ENCODE measurements around the gene HIC1.
"Not testable (repeated sequence)": the region's sequence is repeated elsewhere in the genome, so short reads cannot be mapped to it uniquely, and the experiment has no call there.

The HIC1 gene, protein sequence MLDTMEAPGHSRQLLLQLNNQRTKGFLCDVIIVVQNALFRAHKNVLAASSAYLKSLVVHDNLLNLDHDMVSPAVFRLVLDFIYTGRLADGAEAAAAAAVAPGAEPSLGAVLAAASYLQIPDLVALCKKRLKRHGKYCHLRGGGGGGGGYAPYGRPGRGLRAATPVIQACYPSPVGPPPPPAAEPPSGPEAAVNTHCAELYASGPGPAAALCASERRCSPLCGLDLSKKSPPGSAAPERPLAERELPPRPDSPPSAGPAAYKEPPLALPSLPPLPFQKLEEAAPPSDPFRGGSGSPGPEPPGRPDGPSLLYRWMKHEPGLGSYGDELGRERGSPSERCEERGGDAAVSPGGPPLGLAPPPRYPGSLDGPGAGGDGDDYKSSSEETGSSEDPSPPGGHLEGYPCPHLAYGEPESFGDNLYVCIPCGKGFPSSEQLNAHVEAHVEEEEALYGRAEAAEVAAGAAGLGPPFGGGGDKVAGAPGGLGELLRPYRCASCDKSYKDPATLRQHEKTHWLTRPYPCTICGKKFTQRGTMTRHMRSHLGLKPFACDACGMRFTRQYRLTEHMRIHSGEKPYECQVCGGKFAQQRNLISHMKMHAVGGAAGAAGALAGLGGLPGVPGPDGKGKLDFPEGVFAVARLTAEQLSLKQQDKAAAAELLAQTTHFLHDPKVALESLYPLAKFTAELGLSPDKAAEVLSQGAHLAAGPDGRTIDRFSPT

DNA sequence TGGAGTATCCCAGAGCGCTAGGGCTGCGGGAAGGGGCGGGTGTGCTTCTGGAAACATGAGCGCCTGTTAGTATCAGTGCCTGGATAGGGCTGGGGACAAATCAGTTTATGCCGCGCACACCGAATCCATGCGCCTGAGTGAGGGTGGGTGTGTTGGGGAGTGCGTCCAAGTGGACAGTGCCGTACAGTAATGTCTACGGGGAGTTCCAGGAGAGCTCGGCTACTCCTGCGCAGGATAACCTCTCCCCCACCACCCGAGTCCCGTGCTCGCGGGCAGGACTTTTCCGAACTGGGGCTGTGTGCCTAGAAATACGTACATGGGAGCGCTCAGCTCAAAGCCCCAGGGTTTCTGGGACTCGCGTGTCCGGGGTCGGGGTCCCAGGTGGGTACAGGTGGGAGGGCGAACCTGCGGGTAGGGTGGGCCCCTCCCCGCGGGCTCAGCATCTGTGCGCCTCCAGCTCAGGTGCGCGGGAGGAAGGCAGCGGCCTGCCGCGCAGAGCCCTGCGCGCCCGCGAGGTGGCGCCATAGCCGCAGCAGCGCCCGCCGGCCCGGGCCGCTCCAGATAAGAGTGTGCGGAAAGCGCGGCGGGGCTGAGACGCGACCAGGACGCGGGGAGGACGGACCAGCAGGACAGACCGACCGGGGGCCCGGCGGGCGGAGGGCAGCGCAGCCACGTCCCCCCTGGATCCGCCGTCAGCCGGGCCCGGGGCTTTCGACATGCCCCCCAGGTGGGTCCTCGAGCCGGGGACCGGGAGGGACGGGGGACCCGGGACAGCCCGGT lies at the start of gene HIC1:
HIC1 (plus strand) TSS at position 592 of the 780 bp plus-strand sequence. CDS start 1,588 bp downstream, outside the sequence.
- DNase-seq, result peak; percentile 73

DNA sequence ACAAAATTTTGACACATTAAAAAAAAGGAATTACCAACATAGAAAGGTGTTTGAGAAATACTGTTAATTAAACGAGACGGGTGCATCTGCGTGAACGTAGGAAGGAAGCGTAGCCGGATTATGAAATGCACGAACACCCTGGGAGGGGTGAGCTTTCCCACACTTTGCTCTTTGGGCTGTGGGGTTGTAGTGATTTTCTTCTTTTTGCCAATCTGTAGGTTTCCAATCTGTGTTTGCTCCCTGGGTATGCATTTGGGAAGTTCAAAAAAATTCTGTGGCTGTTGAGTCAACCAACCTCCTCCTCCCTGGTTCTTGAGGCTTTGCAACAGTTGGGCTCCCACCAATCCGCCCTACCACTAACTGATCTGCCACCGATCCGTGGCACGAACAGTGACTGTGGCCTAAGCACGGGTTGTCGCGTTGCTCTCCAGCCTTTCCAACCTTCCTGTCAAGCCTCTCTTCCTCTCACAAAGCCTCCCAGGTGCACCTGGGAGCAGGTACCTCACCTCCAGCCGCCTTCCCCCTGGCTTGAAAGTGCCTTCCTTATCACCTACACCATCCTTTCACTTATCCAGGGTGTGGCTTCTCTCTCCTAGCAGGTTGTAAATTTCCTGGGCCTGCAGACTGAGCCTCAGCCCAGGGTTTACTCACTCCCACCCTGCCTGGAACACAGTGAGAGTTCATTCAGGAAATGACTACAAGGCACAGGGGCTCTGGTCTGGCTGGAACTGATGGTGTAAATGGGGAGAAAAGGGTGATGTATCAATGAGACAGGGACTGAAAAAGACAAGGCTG lies 46.4 kb upstream of the HIC1 start:
- DNase-seq, result no peak

DNA sequence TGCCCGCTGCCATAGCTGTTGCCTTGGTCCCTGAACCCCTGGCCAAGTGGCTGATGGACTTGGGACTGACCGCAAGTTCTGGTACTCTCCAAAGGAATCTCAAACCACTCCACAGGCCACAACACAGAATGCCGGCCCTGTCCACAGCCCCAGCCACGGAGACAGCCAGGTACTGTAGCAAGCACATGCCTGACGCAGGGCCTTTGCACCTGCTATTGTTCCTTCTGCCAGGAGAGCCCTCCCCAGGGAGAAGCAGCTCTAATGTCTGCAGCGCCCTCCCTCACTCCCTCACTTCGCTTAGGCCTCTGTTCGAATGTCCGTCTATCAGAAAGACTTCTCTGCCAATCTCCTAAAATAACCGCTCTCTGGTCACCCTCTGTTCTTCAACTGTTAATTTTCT lies 45.2 kb upstream of the HIC1 start:
- DNase-seq, result no peak

DNA sequence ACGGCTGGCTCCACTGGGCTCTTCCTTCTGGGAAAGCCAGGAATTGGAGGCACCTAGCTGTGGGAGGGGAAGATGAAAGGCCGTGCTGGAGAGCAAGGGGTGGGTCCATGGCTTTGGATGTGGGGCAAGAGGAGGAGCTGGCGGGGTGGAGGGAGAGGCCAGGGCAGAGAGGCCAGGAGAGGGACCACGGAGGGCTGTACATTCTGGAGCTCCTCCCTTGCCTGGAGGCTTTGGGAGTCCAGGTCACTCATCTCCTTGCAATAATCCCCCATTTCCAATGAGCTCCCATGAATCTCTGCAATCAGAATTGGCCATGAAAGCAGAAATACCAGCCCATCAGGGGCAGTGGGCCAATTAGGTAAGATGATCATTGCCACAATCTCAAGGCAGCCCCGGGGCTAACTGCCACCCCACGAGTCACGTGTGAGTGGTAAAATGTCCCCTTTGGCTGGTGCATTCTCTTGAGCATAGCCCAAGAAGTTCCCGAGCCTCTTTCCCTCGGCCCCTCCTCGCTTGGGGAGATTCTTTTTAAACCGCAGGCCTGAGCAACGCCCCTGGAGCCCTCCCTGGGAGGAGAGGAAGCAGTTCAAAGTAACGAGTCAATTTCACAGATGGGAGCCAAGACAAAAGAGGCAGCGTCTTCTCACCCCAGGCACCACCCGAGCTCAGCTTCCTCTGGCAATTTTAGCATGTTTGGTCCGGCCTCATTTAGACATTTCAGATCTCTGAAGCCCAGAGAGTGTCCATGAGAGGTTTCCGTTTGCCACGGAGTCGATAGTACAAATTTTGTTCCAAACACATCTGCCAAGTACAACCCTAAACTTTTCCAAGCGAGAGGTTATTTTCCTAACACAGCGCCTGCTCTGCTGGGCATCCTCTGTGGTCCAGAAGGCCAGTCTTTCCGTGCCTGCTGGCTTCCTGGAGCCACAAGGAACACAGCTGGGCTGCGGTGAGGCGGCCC lies 43.2 kb upstream of the HIC1 start:
- no peak for DNase-seq

DNA sequence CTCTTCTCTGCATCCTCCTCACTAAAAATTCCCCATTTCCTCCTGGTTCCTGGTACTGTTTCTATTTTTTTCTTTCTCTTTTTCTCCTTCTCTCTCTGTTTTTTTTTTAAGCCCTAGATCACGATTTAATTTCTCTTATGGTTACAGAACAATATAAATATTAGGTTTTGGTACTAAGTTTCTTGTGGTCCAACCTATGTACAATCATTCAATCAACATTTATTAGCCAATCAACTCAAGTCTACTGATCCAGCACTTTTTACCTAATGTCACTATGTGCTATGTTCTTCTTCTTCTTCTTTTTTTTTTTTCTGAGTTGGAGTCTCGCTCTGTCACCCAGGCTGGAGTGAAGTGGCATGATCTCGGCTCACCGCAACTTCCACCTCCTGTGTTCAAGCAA lies 42.4 kb upstream of the HIC1 start:
- DNase-seq, result no peak

DNA sequence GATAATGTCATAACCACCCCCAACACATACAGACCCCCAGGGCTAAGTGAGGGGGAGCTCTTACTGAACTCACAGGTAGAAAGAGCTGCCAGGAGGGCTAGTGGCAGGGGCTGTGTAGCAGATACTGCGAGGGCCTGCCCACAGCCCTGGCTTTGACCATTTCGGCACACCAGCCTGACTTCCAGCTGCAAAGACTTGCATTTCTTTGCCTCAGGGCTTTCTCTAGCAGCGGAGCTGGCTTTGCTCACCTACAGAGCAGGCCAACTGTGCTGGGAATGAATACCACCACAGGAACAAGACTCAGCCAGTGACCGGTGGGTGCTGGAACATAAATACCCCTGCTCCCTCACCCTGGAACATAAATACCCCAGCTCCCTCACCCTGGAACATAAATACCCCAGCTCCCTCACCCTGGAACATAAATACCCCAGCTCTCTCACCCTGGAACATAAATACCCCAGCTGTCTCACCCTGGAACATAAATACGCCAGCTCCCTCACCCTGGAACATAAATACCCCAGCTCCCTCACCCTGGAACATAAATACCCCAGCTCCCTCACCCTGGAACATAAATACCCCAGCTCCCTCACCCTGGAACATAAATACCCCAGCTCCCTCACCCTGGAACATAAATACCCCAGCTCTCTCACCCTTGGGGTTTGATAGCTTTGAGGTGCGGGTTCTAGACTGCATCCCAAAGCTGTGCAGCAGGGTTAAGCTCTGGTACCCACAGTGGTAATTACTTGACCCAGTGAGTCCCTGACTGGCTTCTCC lies 41.5 kb upstream of the HIC1 start:
- not testable (repeated sequence) for DNase-seq

DNA sequence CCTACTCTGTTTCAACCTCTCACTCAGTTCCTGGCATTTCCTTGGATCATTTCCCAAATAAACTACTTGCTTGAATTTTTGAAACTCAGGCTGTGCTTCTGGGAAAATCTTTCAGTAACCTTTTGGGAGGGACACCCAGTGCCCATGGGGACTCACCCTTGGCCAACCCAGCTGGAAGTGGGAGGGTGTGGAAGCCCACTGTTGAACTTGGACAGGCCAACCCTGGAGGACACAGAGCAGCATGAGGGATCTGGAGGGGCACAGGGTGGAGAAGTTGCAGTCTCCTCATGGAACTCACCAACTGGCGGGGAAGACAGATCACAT lies 40.9 kb upstream of the HIC1 start:
- DNase-seq, result no peak

DNA sequence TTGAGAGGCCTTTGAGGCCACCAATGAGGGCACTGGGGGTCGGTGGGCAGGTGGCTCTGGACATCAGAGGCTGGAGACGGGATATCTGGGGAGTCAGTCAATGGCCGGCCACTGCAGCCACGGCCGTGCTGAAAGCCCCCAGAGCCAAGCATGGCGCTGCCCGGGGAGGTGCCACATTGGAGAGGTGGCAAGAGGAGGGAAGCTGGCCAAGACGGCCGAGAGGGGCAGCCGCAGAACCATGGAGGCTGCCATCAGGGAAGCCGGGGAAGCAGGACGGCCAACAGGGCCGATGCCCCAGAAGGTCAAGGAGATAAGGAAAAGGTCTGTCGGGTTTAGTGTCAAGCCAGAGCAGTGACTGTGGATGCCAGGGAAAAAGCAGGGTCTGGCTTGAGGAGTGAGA lies 39.6 kb upstream of the HIC1 start:
- no peak for DNase-seq

DNA sequence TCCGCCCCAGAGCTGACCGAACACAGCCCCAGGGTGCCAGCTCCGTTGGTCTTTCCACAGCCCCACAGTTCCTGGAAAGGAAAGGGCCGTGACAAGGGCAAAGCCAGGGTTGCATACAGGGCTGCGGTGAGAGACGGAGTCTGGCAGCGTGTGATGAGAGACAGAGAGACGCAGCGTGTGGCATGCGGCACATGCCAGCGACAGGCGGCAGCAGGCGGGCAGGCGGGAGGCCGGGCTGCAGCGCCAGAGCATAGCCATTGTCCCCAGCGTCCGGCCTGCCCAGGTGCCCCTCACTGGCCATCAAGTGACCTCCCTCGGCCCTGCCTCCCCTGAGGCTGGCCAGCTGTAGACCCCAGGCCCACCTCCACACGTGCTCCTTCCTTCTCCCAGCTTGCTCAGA lies 38.4 kb upstream of the HIC1 start:
- no peak for DNase-seq

DNA sequence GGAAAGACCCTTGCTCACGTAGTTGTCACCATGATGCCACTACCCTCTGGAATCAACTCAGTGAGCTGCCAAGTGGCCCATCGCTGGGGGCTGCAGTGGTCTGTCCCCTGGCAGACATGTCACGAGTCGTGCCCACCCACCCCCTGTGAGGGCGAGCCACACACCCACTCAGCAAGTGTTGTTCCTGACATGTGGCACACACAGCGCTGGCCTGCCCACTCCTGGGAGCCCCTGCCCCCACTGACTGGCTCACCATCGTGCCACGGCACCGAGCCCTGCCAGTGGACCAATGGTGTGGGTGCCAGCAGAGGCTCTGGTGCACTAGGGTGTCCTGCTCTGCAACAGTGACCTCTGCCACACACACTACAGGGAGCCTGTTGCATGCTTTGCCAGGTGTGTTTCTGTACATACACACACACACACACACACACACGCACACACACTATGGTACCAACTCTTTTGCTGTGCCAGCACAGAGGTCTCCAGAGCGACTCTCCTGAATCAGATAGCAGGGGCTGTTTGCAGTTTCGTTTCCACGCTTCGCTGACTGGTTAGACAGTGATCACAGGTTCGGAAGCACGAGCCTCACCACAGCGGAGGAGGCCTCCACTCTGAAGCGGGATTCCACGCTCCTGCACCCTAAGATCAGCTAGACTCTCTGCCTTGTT lies 37.5 kb upstream of the HIC1 start:
- DNase-seq, result peak; percentile 33

DNA sequence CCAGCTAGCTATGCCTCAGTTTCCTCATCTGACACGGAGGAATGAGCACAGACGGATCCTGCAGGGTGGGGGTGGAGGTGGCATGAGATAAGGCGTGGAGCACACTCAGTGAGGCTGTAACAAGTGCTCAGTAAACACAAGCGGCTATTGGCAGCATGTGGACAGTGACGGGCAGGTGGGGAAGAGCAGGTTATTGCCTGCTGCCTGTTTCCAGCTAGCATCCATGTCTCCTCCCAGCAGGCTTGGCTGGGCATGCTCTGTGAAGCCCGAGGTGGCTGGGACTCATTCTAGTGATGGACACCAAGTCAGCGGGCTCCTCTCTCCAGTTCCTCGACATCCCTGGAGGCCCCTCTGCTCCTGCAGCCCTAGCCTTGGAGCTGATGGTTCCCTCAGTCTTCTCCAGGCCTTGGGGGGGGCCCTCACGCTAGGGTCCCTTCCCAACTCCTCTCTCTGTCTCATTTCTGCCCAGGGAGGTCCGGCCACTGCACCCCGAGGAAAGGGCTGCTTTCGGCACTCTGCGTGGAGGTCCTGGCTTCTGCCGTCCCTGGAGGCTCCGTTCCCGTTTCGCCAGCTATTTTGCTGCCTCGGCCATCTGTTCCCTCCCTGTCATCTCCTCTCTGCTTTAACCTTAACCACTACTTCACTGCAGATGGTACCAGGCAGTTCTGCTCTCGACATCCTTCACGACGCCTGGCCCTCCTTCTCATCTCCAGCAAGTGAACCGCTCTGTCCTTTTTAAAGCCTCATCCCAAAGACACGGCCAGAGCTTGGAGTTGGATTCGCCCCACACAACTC lies 36.0 kb upstream of the HIC1 start:
- DNase-seq, result peak; percentile 84

DNA sequence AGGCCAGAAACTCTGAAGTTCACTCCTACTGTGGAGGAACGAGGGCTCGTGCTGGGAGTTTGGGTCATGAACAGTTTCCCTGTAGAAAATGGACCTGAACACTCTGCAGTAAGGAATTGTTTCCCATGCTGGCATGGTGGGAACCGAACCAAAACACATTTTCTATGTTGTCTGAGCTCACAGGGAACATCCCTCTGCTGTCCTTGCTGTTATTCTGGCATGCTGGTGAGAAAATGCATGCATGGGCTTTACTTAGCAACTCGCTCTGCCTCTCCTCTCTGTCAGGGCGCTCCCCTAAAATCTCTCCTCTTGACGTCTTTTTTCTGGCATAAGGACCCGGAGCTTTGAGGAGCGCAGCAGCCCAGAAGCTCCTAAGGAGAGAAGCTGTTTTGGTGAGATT lies 35.2 kb upstream of the HIC1 start:
- no peak for DNase-seq

DNA sequence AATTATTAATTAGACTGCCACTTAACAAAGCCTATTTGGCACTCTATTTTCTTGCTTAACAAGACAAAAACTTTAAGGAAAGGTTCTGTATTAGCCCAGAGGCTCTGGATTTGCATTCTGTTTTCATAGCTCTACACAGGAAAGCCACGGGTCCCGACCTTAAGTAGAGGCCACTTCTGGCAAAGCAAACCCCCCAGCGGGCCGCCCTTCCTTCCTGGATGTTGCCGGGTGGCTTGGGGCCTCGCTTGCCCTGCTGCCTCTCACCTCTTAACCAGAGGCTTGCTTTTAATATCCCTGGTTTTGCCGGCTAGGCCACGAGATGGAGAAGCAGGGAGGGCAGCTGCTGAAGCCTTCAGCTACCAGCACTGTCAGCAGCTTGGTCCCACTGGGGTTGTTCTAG lies 34.2 kb upstream of the HIC1 start:
- no peak for DNase-seq

DNA sequence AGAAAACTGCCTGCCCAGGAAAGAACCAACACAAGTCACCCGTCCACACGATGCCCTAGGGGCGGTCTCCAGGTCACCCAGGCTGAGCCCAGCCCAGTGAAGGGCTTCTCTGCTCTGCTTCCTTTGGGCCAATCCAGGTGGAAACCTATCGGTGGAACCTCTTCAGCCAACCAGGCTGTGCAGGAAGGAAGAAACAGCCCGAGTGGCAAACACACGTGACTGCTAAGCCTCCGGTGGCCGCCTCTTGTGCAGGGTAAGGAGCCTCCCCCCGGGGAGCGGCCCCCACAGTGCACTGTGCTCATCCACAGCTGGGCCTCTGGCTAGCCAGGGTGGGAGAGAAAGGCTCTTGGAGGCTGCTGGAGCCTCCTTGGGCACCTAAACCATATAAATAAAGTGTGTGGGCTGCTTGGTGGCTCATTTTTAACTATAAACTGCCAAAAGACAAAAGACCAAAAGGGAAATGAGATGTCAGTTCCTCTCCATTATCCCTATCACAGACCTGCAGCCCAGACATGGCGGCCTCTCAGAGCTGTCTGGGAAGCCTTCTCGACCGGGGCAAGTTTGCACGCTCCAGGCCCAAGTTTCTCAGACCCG lies 32.2 kb upstream of the HIC1 start:
- no peak for DNase-seq

DNA sequence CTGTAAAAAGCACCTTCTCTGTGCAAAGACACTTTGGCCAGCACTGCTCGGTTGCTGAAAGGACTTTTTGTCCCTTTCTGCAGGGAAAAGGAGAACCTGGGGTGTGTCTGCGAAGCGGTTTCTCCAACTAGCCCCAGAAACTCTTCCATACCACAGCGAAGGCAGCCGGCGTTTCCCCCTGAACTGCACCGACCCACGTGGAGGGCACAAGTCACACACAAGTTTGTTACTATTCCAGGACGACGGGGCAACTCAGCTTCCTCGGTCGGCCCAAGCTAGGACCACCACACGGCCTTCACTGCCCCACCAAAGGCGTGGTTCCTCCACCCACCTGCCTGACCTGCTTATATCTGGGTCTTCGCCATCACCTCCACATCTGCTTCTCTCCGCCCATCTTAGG lies 31.6 kb upstream of the HIC1 start:
- DNase-seq, result no peak

DNA sequence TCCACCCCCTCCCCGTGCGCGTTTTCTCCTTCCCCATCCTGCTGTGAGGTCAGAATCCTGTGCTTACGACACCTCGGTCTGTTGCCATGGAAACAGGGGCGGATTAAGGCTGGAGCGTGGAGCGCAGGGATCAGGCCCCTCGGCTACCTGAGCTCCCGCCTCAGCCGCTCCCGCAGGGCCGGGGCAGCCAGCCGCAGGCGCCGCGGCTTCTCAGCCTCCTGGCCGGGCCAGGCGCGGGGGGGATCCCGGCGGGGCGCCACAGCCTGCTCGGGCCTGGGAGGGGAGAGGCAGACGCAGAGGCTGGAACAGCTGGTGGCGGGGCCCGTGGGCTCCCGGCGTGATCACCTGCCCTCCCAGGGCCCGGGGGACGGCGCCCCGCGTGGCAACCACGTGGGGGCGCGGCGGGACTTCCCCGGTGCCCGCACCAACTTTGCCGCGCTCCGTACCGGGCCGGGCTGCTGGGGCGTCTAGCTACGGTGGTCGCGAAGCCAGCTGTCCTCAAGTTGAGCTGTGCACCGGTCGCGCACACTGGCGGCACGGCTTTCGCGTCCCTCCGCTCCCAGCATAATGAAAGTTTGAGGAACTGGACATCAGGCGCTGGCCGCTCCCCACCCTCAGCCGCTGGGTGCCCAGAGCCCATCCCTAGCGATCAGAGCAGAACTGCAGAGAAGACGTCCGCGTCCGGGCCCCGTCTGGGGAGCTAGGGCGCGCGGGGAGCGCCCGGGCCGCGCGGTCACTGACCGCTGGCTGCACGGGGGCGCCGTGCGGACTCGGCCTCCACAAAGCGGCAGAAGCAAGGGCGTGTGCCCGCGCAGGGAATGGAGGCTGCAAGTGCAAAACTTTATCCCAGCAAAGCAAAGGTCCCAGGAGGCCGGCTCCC lies 31.0 kb upstream of the HIC1 start:
- DNase-seq, result peak; percentile 73

DNA sequence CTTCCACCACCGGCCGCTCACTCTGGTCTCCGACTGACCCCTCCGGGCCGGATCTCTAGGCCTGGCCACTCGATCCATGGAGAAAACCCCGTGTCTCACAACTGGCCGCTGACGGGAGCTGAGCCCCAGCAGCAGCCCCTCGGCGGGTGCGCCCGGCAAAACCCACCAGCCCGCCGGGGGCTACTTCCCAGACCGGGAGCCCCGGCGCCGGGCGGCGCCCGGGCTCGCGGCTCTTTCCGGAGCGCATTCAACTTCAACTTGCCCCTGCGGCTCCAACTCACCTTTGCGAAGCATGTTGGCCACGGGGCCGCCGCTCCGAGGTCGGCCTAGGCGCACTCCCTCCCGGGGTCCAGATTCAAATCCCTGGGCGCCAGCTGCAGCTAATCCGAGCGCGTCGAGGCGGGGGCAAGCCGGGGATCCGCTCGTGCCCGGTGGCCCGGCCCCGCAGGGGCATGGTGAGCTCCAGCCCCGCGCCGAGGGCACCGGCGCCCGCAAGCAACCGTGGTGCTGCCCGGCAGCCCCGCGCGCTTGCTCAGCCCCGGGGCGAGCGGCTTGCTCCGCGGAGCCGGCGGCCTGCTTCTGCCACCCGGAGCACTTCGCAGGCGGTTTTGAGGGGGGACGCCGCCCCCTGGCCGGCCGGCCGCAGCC lies 30.2 kb upstream of the HIC1 start:
- peak; percentile 27 for DNase-seq

All from NCI-H2171 treated with DMSO at 0.1 percent for 48 hours (cell line).